Tibial nerve (tissue), 4 donors: ENCODE results near the gene SAFB. TPM values are rescaled to one million over a fixed set of nuclear protein-coding genes. Genes with fewer than 3 reads are reported as not detected.
"Not testable (repeated sequence)": the region's sequence is repeated elsewhere in the genome, so short reads cannot be mapped to it uniquely, and the experiment has no call there.

Experiments
- DNase-seq, 2 donors: peaks; one replicate each; pipeline ENCODE4 v3.0.0-alpha.2; 2019; ENCODE audit warnings: low spot score in 2 of 2
- H3K27ac ChIP-seq, 4 donors: fragments of 200-600 bp; sonication (generic) in 3 of 4; one replicate each; pipeline ENCODE4 v1.5.1; 2017 to 2019; ENCODE audit warnings: mild to moderate bottlenecking in 1 of 4
- H3K27me3 ChIP-seq, 2 donors: fragments of 200-600 bp; sonication (generic) in 1 of 2; one replicate each; pipeline versions ENCODE4 v1.5.1 to v1.6.0; 2017 to 2019
- H3K36me3 ChIP-seq, 3 donors: fragments of 200-600 bp; sonication (generic); one replicate each; pipeline ENCODE4 v1.5.1; 2018 to 2019
- H3K4me1 ChIP-seq, 4 donors: fragments of 200-600 bp; sonication (generic) in 3 of 4; one replicate each; pipeline ENCODE4 v1.5.1; 2017 to 2019
- H3K4me3 ChIP-seq, 4 donors: fragments of 200-600 bp; sonication (generic) in 3 of 4; one replicate each; pipeline ENCODE4 v1.5.1; 2017 to 2019; ENCODE audit warnings: mild to moderate bottlenecking in 1 of 4, moderate library complexity in 1 of 4
- H3K9me3 ChIP-seq, 4 donors: fragments of 200-600 bp; sonication (generic) in 3 of 4; one replicate each; pipeline ENCODE4 v1.5.1; 2017 to 2019
- CTCF ChIP-seq, 5 experiments: fragments of 200-600 bp in 3 of 5; fragments of 450-650 bp in 2 of 5; sonication (generic) in 3 of 5; IDR thresholded peaks; one replicate each; pipeline ENCODE4 v1.5.1; 2016 to 2019; ENCODE audit warnings: antibody characterized with exemption in 5 of 5, mild to moderate bottlenecking in 3 of 5, moderate library complexity in 2 of 5
- EP300 ChIP-seq, 2 donors: sonication (generic); formaldehyde crosslinking; IDR thresholded peaks; one replicate each; pipeline ENCODE4 v1.6.1; 2017; ENCODE audit warnings: antibody characterized with exemption in 2 of 2, mild to moderate bottlenecking in 1 of 2
- POLR2A ChIP-seq, 2 donors: fragments of 450-650 bp; IDR thresholded peaks; one replicate each; pipeline ENCODE4 v1.6.1; 2017; ENCODE audit warnings: antibody characterized with exemption in 2 of 2, mild to moderate bottlenecking in 2 of 2, moderate library complexity in 2 of 2
- WGBS, 2 donors: methylation state at CpG; one replicate each; pipeline ENCODE4 v1.1.5; 2018; 5-methylcytosine and 5-hydroxymethylcytosine counted together
- total RNA-seq, 4 donors: library from RNA; depleted of rRNA; stranded (reverse); fragments of >200 nt; gene quantifications; one replicate each; pipeline ENCODE4 v1.1.0, GENCODE V29; 2016

The SAFB gene
- total RNA-seq, 4 donors from 2014 or later = 121 to 252 (median 129) TPM

DNA sequence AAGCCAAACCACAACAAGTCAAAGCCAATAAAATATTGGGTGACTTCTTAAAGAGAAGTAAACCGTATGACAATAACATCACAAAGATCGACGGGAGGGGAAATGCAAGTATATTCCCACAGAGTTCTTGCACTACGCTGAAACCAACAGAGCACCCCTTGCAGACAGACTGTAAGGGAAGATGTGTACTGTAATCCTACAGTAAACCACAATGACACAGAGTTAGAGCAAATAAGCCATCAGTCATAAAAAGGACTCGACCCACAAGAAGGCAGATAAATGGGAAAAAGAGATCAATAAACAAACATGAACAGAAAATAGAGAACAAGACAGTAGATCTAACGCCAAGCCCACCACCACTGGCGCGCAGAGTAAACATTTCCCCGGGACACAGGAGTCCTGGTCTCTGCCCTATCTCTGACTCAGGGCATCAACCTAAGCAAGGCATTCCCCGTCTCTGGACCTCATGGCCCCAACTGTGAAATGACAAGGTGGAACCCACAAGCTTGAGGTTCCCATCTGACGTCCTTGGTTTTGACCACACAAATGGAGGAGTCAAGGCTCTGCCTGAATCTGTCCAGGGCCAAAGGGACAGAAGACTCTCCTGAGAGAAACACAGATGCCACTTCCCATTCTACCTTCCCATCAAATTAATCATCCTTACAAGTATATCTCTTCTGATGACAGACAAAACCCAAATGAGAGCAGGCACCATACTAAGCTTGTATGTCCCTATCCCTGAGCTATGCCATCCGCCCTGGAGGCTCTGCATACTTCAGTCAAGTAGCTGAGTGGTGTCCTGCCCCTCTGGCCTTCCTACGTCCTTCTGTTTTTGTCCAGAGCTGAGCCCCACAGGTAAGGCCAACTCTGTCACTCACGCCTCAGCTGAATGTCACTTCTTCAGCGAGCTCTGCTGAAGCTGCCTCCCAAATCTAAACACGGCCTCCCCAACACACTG, 15.3 kb upstream of the SAFB start:
- Histone ChIP-seq H3K27me3 (no peaks in the 10 kb centered on the region), H3K4me3 (no peak overlapping the region), H3K36me3 (peaks cover 6 to 92% (median 42%) of the 10 kb centered on the region in 3 donors), H3K9me3 (no peaks in the 10 kb centered on the region), H3K4me1 (no peaks in the 10 kb centered on the region), H3K27ac (no peak overlapping the region)
- 92 to 94% methylated on average over 16 of the region's 16 CpGs for WGBS, 2 donors
- DNase-seq = no peak
- TF ChIP-seq POLR2A (IDR thresholded peaks at IDR 0.05) (no peak), EP300 (IDR thresholded peaks at IDR 0.05) (no peak), CTCF (IDR thresholded peaks at IDR 0.05) (no peak)

GRCh38 chr19:5608291-5608690, 14.6 kb upstream of the SAFB start:
- 92 to 96% methylated on average over 10 of the region's 10 CpGs for WGBS, 2 donors
- Histone ChIP-seq H3K36me3 (peaks cover 9 to 92% (median 43%) of the 10 kb centered on the region in 3 donors), H3K4me1 (no peaks in the 10 kb centered on the region), H3K4me3 (no peak overlapping the region), H3K9me3 (no peaks in the 10 kb centered on the region), H3K27me3 (no peaks in the 10 kb centered on the region), H3K27ac (no peak overlapping the region)
- TF ChIP-seq EP300 (IDR thresholded peaks at IDR 0.05) = no peak
- DNase-seq = no peak

- not testable (repeated sequence) for H3K27me3 ChIP-seq, DNase-seq, H3K4me3 ChIP-seq, H3K27ac ChIP-seq, H3K4me1 ChIP-seq, H3K9me3 ChIP-seq
- WGBS, 2 donors = 95% methylated on average over 9 of the region's 9 CpGs
- H3K36me3 ChIP-seq = peaks cover 11 to 92% (median 45%) of the 10 kb centered on the region in 3 donors
These were observed 14.1 kb upstream of the SAFB start for GRCh38 chr19:5608766-5609165.

DNA sequence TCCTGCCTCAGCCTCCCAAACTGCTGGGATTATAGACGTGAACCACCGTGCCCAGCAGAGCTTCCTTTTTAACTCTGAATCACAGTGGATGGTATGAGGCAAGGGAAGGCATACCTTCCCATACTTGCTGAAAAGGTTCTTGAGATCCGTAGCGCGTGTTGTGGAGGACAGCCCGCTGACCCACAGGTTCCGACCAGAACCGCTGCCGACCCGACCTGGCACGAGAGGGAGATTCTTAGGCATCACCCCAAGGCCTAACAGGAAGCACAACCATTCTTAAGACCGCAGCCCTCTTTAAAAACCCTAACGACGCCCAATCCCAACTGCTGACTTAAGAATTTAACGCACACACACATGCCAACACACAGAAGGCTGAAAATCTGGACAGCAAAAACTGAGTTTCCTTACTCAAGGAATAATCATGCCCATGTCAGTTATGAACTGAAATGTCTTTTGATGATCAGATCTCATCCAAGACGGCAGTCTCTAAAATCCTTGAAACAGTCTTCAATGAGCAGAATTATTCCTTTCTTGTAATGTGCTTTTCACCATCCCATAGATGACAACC, 12.9 kb upstream of the SAFB start:
- no peak for DNase-seq
- H3K9me3 ChIP-seq = no peaks in the 10 kb centered on the region
- no peak overlapping the region for H3K4me3 ChIP-seq
- WGBS, 2 donors = 94 to 96% methylated on average over 16 of the region's 16 CpGs
- no peaks in the 10 kb centered on the region for H3K4me1 ChIP-seq
- peaks cover 18 to 92% (median 47%) of the 10 kb centered on the region in 3 donors for H3K36me3 ChIP-seq
- H3K27ac ChIP-seq = no peak overlapping the region
- H3K27me3 ChIP-seq = no peaks in the 10 kb centered on the region
- TF ChIP-seq CTCF (IDR thresholded peaks at IDR 0.05) = no peak

- Histone ChIP-seq H3K36me3 (peaks cover 17 to 92% (median 54%) of the 10 kb centered on the region in 3 donors), H3K9me3 (no peaks in the 10 kb centered on the region), H3K27me3 (no peaks in the 10 kb centered on the region), H3K4me1 (peaks cover 0 to 12% (median 0%) of the 10 kb centered on the region in 4 donors), H3K4me3 (no peak overlapping the region), H3K27ac (no peak overlapping the region)
- 91 to 92% methylated on average over 15 of the region's 15 CpGs for WGBS, 2 donors
- TF ChIP-seq POLR2A (IDR thresholded peaks at IDR 0.05) (no peak), EP300 (IDR thresholded peaks at IDR 0.05) (no peak), CTCF (IDR thresholded peaks at IDR 0.05) (no peak)
- no peak for DNase-seq
These were observed 9.7 kb upstream of the SAFB start for GRCh38 chr19:5612891-5613865.
